ENCODE results near the gene BBIP1.

DNA sequence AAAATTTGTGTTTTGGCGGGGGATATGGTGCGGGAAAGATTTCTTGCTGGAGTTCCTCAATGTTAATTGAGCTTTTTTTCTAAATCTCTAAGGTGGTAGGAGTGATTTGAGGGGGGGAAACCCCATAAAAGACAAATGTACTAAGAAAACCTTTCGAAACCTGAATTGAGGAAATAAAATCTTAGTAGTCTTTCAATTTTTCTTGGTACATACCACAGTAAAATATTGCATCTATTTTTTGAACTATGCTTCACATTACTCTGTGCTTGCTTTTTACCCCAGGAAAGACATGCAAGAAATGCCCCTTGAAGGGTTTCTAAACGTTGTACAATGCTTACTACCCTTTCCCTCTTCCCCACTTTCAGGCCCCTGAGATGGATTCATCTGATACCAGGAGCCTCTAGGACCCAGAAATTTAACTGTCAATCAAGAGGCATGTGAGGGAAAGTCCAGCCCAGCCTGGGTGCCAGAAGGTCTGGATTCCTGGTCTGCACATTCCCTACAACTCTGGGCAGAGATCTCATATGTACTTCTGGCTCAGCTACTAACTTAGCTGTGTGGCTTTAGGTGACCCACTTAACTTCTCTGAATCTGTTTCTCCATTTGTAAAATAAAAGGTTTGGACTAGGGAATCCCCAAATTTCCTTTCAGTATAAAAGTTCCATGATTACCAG, 53.0 kb downstream of the BBIP1 start:
- TF ChIP-seq, protein P1, sequence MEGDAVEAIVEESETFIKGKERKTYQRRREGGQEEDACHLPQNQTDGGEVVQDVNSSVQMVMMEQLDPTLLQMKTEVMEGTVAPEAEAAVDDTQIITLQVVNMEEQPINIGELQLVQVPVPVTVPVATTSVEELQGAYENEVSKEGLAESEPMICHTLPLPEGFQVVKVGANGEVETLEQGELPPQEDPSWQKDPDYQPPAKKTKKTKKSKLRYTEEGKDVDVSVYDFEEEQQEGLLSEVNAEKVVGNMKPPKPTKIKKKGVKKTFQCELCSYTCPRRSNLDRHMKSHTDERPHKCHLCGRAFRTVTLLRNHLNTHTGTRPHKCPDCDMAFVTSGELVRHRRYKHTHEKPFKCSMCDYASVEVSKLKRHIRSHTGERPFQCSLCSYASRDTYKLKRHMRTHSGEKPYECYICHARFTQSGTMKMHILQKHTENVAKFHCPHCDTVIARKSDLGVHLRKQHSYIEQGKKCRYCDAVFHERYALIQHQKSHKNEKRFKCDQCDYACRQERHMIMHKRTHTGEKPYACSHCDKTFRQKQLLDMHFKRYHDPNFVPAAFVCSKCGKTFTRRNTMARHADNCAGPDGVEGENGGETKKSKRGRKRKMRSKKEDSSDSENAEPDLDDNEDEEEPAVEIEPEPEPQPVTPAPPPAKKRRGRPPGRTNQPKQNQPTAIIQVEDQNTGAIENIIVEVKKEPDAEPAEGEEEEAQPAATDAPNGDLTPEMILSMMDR (IDR thresholded peaks at IDR 0.05; ENCODE audit: poor library complexity, severe bottlenecking) = no peak
- TF ChIP-seq EZH2 (IDR thresholded peaks at IDR 0.05; ENCODE audit: borderline replicate concordance, insufficient read depth, low read length, poor library complexity, severe bottlenecking) (no peak), POLR2AphosphoS5 (IDR thresholded peaks at IDR 0.05) (no peak), SMC3 (conservative IDR thresholded peaks at IDR 0.05; ENCODE audit: poor library complexity) (no peak), TAF1 (IDR thresholded peaks at IDR 0.05; ENCODE audit: low read depth) (no peak)
